Cardiac fibroblast (primary cell): ENCODE measurements around the gene SNX24.

ENCODE experiments used
- DNase-seq, 2 donors: peaks; one replicate each; pipeline versions ENCODE4 v3.0.0 to v3.0.0-alpha.2; 2010; ENCODE audit warnings: low read depth in 2 of 2
- H3K4me3 ChIP-seq, 2 donors: replicated peaks in 1 of 2; 1 replicate in 1 of 2; 2 replicates in 1 of 2; pipeline ENCODE4 v1.5.1; 2011; ENCODE audit warnings: low read depth in 2 of 2, low read length in 2 of 2, mild to moderate bottlenecking in 2 of 2, moderate library complexity in 1 of 2
- TF ChIP-seq, protein P1 (sequence below): IDR thresholded peaks from one replicate; pipeline ENCODE4 v1.5.1; 2011; ENCODE audit warnings: low read depth, mild to moderate bottlenecking, low read length, inconsistent platforms

The SNX24 gene

DNA sequence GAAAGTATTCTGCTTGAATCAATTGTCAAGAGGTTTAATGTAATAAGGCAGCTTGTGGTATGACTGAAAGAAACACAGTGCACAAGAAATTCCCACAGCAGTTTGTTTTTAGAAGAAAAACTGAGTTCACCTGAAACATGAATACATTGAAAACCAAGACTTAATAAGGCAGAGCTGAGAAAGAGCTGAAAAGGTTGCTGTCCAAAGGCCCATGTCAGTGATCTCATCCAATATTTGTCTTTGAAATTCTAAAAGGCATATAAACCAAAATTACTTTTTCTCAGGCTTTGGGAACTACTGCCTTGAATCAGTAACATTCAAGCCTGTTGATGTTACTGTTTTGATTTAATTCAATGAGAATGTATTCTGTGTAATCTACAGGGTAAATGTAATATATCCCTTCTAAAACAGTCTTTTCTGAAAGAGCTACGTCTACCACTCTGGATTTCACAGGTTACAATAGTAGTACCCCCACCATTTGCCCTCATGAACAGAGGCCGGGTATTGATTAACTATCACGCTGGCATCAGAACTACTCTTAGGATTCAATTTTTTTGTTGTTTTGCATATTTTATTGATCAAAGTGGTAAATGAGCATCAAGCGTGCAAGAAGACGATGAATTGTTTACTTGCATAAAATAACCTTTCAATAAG is 133.4 kb downstream of the SNX24 start:
- TF ChIP-seq, protein P1, sequence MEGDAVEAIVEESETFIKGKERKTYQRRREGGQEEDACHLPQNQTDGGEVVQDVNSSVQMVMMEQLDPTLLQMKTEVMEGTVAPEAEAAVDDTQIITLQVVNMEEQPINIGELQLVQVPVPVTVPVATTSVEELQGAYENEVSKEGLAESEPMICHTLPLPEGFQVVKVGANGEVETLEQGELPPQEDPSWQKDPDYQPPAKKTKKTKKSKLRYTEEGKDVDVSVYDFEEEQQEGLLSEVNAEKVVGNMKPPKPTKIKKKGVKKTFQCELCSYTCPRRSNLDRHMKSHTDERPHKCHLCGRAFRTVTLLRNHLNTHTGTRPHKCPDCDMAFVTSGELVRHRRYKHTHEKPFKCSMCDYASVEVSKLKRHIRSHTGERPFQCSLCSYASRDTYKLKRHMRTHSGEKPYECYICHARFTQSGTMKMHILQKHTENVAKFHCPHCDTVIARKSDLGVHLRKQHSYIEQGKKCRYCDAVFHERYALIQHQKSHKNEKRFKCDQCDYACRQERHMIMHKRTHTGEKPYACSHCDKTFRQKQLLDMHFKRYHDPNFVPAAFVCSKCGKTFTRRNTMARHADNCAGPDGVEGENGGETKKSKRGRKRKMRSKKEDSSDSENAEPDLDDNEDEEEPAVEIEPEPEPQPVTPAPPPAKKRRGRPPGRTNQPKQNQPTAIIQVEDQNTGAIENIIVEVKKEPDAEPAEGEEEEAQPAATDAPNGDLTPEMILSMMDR: no peak

DNA sequence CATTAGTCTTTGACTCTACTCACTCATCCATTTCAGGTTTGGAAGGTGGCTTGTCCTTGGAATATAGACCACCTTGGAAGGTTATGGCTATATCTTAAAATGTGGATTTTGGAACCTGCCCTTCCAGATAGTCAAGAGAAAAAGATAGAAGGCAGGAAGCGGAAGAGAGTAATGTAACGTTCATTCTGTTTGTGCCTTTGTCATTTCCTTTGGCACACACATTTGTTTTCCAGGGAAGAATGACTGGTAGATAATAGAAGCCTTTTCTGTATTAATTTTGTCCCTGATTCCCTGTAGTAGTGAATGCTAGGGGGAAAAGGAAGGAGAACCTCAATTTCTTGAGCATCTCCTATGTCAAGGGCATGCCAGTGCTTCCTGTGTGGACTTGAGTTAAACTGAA is 136.4 kb downstream of the SNX24 start:
- peak; percentile 11 to 32 for DNase-seq
- TF ChIP-seq, protein P1: no peak
- no peak overlapping the region for H3K4me3 ChIP-seq

More for the DNA sequence above, 133.4 kb downstream of the SNX24 start:
- no peak overlapping the region for H3K4me3 ChIP-seq
- DNase-seq: no peak

DNA sequence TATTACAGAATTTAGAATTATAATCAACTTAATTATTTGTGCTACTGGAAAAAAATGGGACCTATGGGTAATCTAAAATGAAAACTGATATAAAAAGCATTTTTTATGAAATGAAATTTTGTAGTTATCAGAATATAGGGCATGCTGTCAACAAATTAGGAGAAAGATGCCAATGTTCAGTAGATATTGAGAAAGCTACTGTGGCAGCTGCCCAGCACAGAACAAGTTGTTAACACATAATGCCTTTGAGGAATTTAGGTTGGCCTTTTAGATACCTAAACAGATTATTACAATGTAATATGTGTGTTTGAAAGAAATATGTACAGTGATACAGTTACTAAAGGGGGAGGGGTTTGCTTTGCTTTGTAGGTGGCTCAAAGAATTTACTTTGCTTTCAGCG is 137.0 kb downstream of the SNX24 start:
- no peak overlapping the region for H3K4me3 ChIP-seq
- DNase-seq: no peak
- TF ChIP-seq, protein P1: no peak

DNA sequence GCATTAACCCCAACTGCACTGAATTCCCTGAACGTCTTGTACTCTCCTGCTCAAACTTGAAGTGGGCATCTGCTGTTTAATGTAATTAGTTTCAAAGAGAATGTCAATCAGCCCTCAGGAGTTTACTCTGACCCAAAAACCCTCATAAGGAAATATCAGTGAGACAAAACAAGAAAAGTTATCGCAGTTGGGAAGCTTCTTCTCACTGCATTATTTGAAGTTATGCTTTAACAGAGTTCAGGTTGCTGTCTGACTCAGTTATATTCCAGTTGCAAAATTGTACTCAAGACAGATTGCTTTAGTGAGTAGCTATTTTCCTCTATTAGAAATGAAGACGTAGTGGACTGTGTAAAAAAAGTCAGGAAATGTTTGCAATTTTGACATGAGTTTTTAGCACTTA is 139.0 kb downstream of the SNX24 start:
- no peak overlapping the region for H3K4me3 ChIP-seq
- TF ChIP-seq, protein P1: no peak
- DNase-seq: no peak

DNA sequence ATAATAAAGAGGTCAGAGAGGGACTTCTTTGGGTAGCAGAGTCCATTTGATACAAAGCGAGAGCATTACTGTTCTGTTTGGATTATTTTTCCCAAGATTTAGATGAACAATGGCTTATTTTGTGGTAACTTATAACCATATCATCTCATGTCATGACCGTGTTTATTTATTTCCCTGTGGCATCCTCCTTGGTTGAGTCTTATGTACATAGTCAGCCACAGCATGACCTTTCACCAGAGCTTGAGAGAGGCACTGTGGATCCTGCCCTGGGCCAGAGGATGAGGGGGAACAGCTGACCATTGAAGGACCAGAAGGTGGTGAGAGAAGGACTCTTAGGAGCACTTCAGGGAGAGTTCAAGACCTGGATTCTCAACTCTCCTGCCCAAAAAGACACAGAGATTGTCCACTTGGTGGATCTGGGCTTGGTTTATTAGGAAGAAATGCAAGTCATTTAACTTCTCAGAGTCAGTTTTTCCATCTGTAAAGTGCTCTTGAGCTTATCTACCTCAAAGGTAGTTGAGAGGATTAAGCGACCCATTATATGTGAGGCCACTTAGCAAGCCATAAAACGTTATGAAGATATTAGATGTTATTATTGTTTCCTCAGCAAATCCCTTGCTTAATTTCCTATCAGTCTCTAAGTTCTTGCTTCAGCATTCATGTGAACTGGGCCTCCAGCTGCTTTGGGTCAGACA is 139.7 kb downstream of the SNX24 start:
- TF ChIP-seq, protein P1: no peak
- H3K4me3 ChIP-seq: no peak overlapping the region
- DNase-seq: no peak

DNA sequence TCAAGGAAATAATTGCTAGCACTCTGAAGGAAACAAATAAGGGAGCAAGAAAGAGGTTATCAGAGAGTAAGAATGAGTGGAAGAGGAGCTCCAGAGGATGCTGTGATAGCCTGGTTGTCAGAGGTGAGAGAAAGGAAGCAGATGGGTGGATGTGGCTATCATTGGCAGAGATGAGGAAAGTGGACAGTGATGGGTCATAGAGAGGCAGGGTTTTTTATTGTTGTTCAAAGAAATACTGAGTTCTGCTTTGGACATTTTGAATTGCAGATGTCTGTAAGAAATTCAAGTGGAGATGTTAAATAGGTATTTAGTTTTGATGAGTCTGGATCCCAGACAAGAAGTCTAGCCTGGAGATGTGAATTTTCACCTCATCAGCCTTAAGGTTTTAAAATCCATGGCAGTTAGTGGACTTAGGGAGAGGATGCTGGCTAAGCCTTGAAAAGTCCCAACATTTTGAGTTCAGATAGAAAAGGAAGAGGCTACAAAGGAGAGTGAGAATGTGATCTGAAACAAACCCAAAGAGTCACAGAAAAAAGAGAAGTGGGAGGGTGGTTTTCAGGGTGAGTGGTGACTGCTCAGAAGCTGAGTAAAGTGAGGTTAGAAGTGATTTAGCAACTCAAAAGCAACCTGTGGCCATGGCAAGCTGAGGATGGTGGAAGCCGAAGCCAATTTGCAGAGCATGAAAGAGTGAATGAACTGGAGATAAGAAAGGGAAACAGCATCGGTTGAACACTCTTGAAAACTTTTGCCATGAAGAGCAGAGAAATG is 140.7 kb downstream of the SNX24 start:
- no peak for DNase-seq
- TF ChIP-seq, protein P1: no peak
- no peak overlapping the region for H3K4me3 ChIP-seq
